Endothelial cell (in vitro differentiated cells): ENCODE data around the gene NEDD4L. TPM values are rescaled to one million over a fixed set of nuclear protein-coding genes. Genes with fewer than 3 reads are reported as not detected.
"Not testable (repeated sequence)": the region's sequence is repeated elsewhere in the genome, so short reads cannot be mapped to it uniquely, and the experiment has no call there.

Experiments
- DNase-seq: peaks from one replicate; pipeline ENCODE4 v3.0.0; 2021; ENCODE audit warnings: low spot score
- H3K27ac Mint-ChIP-seq: one replicate; pipeline ENCODE4 v1.8.0; 2021; ENCODE audit warnings: mixed read lengths, inconsistent platforms; ENCODE audit not compliant: unreplicated experiment
- H3K27me3 Mint-ChIP-seq: one replicate; pipeline ENCODE4 v1.8.0; 2021; ENCODE audit warnings: mild to moderate bottlenecking, moderate library complexity, mixed read lengths, inconsistent platforms; ENCODE audit not compliant: unreplicated experiment
- H3K36me3 Mint-ChIP-seq: one replicate; pipeline ENCODE4 v1.8.0; 2021; ENCODE audit warnings: mild to moderate bottlenecking, low read depth, mixed read lengths, inconsistent platforms; ENCODE audit not compliant: unreplicated experiment
- H3K4me1 Mint-ChIP-seq: one replicate; pipeline ENCODE4 v1.8.0; 2021; ENCODE audit warnings: mild to moderate bottlenecking, mixed read lengths, inconsistent platforms; ENCODE audit not compliant: unreplicated experiment
- H3K4me3 Mint-ChIP-seq: one replicate; pipeline ENCODE4 v1.8.0; 2021; ENCODE audit warnings: mild to moderate bottlenecking, mixed read lengths, inconsistent platforms; ENCODE audit not compliant: unreplicated experiment
- H3K9me3 Mint-ChIP-seq: one replicate; pipeline ENCODE4 v1.8.0; 2021; ENCODE audit warnings: mixed read lengths, inconsistent platforms; ENCODE audit not compliant: unreplicated experiment
- total RNA-seq: library from RNA; stranded (reverse); fragmentation: NEBNext Ultra II Directional; extraction: Animal tissue kit (Norgen Biotek cat#: 25700); gene quantifications from one replicate; pipeline ENCODE4 v1.2.1, GENCODE V29; 2021; ENCODE audit not compliant: unreplicated experiment
- TF ChIP-seq, protein P1 (sequence below): fragments of 200-600 bp; sonication (generic); IDR thresholded peaks from one replicate; pipeline ENCODE4 v1.5.0; 2021; ENCODE audit warnings: antibody characterized with exemption; ENCODE audit not compliant: unreplicated experiment

NEDD4L gene
- total RNA-seq, 1 donor from 2014 or later: 42.8 TPM

DNA sequence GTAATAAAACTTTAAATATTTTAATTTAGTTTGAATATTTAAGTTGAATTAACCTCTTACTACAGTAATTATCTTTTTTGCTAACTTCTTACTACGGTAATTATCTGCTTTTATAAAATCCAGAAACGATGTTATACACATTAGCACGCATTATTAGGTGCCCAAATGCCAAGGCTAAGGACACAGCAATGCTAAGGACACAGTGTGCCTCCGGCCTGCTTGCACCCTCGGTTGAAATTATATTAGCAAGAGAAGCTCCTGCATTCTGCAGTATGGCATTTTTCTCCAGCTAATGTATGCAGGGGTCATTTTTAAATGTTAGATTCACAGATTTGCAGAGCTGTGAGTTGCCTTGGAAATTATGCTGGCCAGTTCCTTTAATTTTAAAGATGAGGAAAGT, 220.0 kb downstream of the NEDD4L start:
- H3K27ac Mint-ChIP-seq: no peak overlapping the region
- peaks cover 16% of the 10 kb centered on the region for H3K4me1 Mint-ChIP-seq
- DNase-seq: no peak
- no peaks in the 10 kb centered on the region for H3K9me3 Mint-ChIP-seq
- TF ChIP-seq, protein P1, sequence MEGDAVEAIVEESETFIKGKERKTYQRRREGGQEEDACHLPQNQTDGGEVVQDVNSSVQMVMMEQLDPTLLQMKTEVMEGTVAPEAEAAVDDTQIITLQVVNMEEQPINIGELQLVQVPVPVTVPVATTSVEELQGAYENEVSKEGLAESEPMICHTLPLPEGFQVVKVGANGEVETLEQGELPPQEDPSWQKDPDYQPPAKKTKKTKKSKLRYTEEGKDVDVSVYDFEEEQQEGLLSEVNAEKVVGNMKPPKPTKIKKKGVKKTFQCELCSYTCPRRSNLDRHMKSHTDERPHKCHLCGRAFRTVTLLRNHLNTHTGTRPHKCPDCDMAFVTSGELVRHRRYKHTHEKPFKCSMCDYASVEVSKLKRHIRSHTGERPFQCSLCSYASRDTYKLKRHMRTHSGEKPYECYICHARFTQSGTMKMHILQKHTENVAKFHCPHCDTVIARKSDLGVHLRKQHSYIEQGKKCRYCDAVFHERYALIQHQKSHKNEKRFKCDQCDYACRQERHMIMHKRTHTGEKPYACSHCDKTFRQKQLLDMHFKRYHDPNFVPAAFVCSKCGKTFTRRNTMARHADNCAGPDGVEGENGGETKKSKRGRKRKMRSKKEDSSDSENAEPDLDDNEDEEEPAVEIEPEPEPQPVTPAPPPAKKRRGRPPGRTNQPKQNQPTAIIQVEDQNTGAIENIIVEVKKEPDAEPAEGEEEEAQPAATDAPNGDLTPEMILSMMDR: no peak
- H3K27me3 Mint-ChIP-seq: no peaks in the 10 kb centered on the region
- H3K4me3 Mint-ChIP-seq: no peak overlapping the region
- no peaks in the 10 kb centered on the region for H3K36me3 Mint-ChIP-seq

DNA sequence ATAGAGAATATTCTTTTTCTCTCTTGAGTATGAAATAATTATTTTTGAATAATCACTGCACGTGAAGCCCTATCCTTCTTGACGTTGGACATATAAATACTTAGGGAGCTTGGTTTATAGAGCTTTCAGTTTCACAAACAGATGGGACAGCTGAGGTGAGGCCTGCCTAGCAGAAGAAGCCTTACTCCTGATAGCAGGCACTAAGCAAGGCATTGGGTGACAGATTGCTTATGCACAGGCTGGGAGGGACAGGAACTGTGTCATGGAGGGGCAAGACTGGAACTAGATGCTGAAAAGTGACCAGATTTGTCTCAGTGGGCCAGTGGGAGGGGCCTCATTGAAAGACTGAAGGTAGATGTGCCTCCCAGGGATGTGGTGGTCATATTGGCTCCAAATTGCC, 220.8 kb downstream of the NEDD4L start:
- TF ChIP-seq, protein P1: no peak
- Mint-ChIP-seq H3K4me3 (no peak overlapping the region), H3K27me3 (no peaks in the 10 kb centered on the region), H3K4me1 (peaks cover 16% of the 10 kb centered on the region), H3K36me3 (no peaks in the 10 kb centered on the region), H3K9me3 (no peaks in the 10 kb centered on the region), H3K27ac (no peak overlapping the region)
- no peak for DNase-seq

DNA sequence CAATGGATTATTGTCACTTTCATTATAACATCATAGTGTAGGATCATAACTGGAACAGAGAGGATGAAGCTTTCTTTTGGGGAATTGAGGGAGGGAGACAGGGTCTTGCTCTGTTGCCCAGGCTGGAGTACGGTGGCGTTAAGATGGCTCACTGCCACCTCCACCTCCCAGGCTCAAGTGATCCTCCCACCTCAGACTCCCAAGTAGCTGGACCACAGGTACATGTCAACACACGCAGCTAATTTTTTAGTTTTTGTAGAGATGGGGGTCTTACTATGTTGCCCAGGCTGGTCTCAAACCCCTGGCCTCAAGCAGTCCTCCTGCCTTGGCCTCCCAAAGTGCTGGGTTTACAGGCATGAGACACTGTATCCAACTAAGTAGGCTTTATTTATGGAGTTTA, 221.5 kb downstream of the NEDD4L start:
- not testable (repeated sequence) for H3K27ac Mint-ChIP-seq, H3K27me3 Mint-ChIP-seq

DNA sequence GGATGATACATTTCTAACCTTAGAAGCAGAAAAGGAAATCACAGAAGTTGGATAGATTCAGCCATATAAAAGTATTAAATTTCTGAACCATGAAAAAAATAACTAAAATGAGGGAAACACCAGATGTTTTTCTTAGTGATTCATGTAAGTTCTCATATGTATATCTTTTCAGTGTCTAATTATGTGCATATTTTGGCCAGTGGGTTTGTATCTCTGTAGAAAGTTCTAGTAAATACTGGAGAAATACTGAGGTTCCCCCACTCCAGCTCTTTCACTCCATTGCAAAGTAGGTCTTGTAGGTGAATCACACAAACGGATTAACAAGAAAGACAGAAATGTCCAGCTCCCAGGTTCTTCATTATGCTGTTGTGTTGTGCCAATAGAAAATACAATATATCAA, 222.3 kb downstream of the NEDD4L start:
- TF ChIP-seq, protein P1: no peak
- Mint-ChIP-seq H3K4me1 (peaks cover 19% of the 10 kb centered on the region), H3K9me3 (no peaks in the 10 kb centered on the region), H3K36me3 (no peaks in the 10 kb centered on the region), H3K4me3 (no peak overlapping the region), H3K27me3 (no peaks in the 10 kb centered on the region), H3K27ac (no peak overlapping the region)
- DNase-seq: no peak

More for the DNA sequence above, 221.5 kb downstream of the NEDD4L start:
- H3K9me3 Mint-ChIP-seq, H3K36me3 Mint-ChIP-seq, H3K4me3 Mint-ChIP-seq, DNase-seq: not testable (repeated sequence)
- H3K4me1 Mint-ChIP-seq: peaks cover 16% of the 10 kb centered on the region

DNA sequence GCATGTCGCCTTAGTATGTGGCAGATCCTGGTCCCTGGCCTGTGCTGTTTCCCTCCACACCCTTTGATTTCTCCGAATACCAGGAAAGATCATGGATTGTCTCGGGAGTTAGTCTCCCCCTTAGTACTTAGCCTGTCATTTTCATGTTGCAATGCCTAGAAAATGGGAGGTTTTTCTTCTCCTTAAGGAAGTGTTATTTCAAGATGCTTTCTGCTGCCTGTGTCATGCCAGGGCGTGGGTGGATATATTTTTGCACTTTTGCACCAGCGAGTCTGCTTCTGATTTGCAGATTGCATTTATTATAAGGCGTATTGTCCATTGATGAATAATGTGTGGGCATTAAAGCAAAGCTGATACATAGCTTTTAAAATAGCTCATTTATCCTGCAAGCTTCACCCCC, 223.5 kb downstream of the NEDD4L start:
- no peak overlapping the region for H3K4me3 Mint-ChIP-seq
- H3K9me3 Mint-ChIP-seq: no peaks in the 10 kb centered on the region
- TF ChIP-seq, protein P1: no peak
- no peaks in the 10 kb centered on the region for H3K27me3 Mint-ChIP-seq
- peaks cover 19% of the 10 kb centered on the region for H3K4me1 Mint-ChIP-seq
- no peaks in the 10 kb centered on the region for H3K36me3 Mint-ChIP-seq
- H3K27ac Mint-ChIP-seq: no peak overlapping the region
- DNase-seq: no peak

DNA sequence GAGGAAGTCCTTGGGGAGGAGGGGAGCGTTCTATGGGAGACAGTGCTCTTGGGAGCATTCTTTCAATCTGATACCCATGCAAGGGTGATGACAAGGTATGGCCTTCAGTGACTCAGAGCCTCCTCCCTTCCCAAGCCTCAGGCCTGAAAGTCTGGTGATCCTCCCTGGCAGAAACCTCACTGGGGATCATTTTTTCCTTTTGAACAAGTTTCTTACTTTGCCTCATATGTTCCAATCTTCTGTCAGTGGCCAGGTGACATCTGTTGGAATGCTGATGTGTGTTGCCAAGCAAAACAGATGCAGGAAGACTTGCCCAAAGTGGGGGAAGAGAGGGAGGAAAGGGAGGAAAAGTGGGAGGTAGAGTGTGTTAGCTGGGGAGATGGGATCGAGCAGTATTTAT, 224.8 kb downstream of the NEDD4L start:
- no peak overlapping the region for H3K4me3 Mint-ChIP-seq
- no peaks in the 10 kb centered on the region for H3K9me3 Mint-ChIP-seq
- peaks cover 13% of the 10 kb centered on the region for H3K4me1 Mint-ChIP-seq
- TF ChIP-seq, protein P1: no peak
- H3K36me3 Mint-ChIP-seq: no peaks in the 10 kb centered on the region
- no peak overlapping the region for H3K27ac Mint-ChIP-seq
- no peaks in the 10 kb centered on the region for H3K27me3 Mint-ChIP-seq
- DNase-seq: no peak
